NCI-H526 (cell line): ENCODE data around the gene TIMP3.

ENCODE experiments used
- DNase-seq, 2 experiments: peaks; one replicate each; lab custom pipeline; 2025; lab: John Stamatoyannopoulos, UW

The TIMP3 gene

DNA sequence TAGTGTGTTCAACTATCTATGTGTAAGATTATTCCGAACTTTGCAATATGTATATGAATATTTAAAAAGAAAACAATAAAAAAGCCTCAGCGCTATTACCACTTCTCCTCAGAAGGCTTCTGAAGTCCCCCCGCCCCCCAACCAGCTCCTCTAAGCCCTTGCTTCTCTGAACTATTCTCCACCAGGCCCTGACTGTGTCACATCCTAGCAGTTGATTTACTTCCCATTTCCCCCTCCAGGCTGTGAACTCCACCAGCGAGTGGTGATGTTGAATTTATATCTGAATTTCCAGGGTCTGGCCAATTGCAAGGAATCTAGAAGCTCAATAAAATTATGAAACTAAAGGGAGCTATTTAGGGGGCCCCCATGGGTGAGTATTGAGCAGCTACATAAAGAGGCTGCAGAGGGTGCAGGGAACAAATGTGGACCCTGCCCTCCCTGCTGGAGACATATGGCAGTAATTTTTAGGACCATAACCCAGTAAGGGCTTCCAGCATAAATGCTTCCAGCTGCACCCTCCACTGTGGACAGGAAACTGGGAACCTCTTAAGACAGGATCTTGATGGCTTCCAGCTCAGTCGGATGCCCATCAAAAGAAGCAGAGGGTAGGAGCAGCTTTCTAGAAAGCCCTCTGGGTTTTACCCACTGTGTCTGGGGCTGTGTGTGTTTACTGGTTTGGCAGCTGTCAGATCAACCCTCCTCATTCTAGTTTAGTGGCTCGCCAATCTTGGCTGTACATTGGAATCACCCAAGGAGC is 81.4 kb downstream of the TIMP3 start:
- no peak for DNase-seq

DNA sequence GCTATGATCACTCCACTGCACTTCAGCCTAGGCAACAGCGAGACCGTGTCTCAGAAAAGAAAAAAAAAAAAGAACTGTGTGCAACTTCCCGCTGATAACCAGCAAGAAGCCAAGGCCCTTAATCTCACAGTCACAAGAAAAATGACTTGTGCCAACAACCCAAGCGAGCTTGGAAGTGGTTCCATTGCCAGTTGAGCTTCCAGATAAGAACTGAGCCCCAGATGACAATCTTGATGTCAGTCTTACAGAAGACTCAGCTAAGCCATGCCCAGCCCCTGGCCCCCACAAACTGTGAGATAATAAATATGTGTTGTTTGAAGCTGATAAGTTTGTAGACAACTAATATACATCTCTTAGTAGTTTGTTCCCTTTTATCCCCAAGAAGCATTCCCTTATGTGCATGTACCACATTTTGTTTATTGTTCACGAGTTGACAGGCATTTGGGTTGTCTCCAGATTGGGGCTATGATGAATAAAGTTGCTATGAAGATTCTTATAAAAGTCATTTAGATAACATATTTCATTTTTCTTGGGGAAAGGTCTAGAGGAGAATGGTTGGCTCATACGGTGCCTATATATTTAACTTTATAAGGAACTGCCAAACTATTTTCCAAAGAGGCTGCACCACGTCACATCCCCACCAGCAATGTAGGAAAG is 85.9 kb downstream of the TIMP3 start:
- no peak for DNase-seq

DNA sequence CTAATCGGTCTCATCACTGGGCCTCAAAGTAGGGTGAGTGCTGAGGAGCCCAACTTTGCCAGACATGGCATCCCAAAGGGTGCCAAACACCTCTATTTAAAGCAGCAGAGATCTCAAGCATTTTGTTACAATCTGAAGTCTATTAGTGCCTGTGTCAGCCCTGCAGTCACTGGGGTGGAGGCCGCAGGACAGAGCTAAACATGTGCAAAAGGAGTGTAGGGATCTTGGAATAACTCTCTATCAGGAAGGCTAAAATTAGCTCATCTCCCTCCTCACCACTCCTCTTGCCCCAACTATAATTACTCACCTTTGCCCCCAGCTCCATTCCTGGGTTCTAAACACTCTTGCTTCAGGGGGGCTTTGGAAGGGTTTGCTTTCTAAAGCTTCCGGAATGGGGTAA is 87.5 kb downstream of the TIMP3 start:
- DNase-seq, result no peak

DNA sequence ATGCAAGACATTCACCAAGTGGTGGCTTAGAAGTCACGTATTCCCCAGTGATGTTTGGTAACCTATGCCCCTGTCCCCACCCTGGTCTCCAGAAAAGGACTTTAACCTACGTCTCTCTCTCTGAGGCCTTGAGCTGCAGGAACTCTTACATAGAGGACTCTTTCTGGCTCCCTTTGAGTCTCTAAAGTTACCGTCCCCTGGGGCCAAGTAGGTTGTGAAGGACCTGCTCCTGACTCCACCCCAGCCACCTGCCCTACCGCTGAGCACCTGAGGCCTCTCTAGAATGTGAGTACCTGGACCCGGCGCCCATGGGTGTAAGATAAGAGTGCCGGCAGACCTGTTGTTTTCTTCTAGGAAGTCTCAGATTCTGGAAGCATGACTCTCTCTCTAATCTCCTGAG is 95.4 kb downstream of the TIMP3 start:
- DNase-seq, result no peak

DNA sequence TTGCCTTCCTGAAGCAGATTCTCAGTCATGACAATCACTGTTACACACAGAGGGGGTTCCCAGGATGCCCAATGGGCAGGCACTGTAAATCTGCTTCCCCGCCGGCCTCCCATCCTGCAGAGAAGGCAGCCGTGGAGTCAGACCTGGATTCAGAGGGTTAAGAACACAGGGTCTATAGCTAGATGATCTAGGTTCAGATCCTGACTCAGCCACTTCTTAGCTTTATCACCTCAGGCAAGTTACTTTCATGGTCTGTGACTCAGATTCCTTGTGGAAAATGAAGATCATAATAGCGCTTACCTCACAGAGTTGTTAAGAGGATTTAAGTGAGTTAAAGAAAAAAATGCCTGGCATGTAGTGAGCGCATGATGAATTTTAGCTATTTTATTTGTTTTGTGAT is 95.9 kb downstream of the TIMP3 start:
- no peak for DNase-seq

DNA sequence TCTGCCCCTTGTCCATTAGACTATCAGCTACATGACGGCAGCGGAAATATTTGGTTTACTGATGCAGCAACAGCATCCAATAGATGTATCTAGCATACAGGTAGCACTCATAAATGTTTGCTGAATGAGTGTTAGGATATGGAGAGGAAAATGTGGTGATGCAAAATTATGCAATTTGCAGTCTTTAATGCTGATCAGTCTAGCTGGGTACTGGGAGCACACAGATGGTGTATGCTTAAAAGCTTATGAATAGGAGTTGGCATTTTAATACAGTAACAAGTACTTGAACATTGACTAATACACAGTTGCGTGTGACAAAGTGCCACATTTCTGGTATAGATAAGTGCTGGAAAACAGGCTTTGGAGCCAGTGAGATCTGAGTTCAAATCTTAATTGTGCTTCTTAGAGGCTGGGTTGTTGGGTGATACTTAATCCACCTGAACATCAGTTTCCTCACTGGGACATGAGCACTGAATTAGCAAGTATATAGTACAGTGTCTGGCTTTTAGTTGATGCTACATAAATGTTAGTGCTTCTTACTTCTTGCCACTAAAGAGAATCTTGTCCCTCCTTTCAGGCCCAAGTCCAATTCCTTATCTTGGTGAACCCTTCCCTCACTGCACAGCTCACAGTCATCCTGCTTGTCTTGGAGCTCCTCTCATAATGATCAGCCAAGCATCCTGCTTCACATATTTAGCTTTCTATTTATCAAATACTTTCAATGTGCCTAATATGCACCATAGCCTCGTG is 99.6 kb downstream of the TIMP3 start:
- DNase-seq, result no peak

DNA sequence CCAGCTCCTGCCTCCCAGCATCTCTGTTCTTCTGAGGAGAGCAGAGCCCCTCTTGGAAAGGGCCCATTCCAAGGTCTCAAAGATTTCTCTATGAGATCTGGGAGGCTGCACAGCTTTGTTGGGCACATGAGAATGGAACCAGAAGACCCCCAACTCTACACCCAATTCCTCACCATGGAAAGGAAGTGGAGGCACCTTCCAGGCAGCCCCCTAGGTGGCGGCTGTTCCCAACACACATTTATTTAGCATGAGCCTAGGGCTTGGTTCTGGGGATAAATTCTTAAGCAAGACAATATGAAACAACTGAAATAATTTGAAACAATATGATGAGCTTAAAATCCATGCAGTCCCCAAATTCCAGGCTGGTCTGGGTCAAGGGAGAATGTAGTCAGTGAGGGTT is 100.4 kb downstream of the TIMP3 start:
- DNase-seq, result no peak

DNA sequence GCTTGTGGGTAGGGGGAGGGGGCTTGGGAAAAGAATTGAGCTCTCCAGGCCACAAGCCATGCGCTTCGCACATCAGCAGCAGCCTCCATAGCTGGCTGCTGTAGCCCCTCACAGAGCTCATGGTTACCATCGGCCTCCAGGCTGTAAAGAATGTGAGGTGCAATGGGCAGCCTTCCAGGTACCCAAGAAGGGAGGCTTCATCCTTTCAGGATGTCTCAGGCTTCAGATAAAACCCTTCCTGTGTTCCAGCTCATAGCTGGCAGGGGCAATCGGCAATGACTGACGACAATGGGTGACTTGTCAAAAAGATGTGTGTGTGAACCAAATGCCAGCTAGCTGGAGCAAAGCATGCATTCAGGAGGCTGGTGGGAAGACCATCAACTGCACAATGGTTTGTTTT is 102.0 kb downstream of the TIMP3 start:
- DNase-seq, result no peak

DNA sequence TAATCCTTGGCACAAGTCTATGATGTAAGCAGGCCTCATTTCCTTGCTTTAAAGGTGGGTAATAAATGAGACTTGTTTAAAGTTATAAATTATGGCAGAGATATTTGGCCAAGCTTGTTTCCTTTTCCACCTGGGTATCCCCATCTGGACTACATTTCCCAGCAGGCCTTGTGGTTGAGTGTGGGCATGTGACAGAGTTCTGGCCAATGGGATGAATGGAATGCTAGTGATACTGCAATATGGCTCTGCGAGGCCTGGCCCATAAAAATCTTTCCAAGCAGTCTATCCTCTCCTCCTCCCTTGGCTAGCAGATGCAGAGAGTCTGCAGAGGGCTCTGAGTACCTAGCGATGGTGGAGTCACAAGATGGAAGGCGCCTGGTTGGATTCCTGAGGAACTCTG is 102.5 kb downstream of the TIMP3 start:
- DNase-seq, result peak; percentile 10 to 35

DNA sequence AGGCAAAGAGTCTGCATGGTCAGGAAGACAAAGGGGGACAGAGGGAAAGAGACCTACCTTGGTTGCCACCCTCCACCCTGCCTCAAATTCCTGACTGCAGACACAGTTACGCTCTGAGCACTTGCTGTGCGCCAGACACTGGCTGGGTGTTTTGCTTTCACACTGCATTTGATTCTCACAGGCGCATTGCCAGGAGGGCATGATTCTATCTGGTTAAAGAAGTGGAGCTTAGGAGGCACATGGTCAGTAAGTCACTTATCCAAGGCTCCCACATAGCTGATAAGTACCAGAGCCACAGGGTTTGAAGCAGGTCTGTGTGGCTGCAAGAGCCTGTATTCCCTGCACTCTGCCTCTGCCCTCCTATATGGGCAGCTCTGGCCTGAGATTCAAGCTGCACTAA is 103.9 kb downstream of the TIMP3 start:
- no peak for DNase-seq

DNA sequence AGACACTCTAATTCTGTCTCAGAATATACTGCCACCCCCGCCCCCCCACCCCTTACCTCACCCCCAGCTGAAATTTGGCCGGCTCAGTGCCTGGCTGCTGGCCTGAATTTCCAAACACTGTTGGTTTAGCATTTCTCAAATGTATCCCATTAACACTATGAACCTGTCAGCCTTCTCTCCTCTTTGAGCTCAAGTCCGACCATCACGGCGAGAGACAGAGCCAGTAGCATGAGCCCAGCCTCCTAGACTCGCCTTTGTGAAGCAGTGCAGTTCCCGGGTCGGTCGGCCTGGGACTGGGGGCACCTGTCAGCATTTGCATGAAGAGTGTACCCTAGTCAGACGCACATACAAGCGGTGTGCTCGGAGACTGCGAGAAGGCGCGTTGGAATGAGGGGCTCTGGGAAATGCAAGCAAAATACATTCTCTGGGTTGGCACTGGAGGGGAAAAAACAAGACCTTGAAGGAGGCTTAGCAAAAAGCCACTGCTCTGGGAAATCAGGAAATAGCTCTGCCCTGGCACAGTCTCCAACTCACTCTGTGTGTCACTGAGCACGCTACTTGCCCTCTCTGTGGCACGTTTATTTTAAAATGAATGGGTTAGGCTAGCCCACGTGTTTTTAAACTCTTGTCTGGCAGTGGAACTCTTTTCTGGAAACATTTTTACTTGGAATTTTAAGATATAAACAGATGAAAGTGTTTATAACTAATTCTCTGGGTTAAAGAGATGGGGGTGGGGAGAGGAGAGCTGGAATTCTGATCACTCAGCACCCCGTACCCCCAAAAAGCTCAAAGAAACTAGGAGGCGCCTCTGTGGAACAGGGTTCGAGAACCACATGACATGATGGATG is 108.3 kb downstream of the TIMP3 start:
- DNase-seq, result no peak

DNA sequence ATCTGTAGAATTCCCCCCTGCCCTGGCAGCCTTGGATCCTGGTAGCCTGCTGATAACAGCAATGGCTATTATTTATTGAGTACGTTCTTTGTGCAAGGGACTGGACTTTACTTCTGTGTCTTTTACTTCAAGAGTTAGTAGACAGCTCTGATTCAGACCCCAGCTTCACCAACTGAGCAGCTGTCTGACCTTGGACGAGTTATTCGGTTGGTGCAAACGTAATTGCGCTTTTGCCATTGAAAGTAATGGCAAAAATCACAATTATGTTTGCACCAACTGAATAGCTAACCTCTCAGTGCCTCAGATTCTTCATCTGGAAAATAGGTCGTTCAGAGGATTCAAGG is 108.9 kb downstream of the TIMP3 start:
- no peak for DNase-seq

DNA sequence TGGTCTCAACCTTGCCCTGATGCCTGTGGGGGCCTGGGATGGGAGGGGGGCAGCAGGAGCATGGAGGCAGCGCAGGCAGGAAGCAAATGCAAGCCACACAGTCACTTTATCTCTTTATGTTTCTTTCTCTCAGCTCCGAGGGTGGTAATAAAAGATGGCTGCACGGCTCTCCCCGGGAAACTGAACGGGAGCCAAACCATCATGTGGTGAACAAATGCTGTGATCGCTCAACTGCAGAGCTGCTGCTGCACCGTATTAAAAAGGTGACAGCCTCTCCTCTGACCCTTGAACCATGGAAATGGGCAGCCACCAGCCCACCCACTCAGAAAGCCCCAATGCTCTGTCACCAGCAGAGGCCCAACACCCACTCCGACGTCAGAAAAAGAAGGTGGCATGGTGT is 110.0 kb downstream of the TIMP3 start:
- no peak for DNase-seq
